A549 treated with CORT108297 at 1 μM for 4 hours (cell line): ENCODE measurements around the gene CDHR1. TPM values are rescaled to one million over a fixed set of nuclear protein-coding genes. Genes with fewer than 3 reads are reported as not detected.

Experiments
- total RNA-seq: library from RNA; stranded (reverse); fragments of 200-300 nt; extraction: Qiagen RNA extraction; gene quantifications from 5 replicates; pipeline ENCODE4 v1.2.3, GENCODE V29; 2022

The CDHR1 gene
- total RNA-seq = 0.05 to 0.19 TPM (median 0.13 TPM) in 4 of 5 replicates, not detected in the other

DNA sequence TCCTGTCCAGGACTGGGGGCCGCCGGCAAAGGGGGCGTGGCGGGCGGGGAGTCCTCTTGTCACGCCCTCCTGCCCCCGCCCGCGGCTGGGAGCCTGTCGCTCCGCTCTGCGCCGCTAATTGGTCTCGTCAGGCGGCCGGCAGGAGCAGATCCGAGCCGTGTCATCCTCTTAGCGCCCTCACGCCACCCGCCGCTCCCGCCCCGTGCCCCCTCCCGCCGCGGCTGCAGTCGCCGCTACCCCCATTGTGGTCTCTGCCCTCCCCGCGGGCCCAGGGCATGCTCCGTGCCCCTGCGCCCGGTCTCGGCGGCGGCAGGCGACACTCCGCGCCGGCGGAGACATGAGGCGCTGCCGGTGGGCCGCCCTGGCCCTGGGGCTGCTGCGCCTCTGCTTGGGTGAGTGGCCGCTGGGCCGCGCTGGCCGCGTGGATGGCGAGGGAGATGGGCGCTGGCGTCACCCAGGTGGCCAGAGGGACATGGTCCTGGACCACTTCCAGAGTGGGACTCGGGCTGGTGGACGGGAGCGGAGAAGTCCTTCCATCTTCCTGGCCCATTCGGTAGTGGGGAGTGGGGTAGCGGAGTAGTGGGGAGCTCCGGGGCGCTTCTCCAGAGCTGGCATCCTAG, at the start of gene CDHR1:
TSS of gene CDHR1 (plus strand) at position 114 of the 620 bp plus-strand sequence. CDS start at position 338, 224 bp downstream.

DNA sequence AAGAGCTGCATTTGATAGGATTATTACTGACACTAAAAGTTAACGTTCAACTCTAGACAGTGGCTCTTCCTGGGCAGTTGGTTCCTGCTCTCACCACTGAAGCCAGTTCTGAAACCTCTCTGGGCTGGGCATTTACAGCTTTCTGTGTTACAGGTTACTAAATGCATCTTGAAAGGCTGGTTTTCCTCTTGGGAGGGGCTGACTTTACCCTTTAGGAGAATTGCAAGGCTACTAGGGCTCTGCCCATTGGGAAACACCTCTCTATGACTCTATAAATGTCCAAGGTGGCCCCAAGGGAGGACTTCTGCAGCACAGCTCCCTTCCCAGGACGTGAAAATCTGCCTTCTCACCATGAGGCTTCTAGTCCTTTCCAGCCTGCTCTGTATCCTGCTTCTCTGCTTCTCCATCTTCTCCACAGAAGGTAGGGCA, 20.8 kb upstream of the CDHR1 start, which contains the start of gene GPR15LG:
TSS of gene GPR15LG (plus strand) at position 301 of the 429 bp plus-strand sequence. CDS start at position 352, 51 bp downstream.

DNA sequence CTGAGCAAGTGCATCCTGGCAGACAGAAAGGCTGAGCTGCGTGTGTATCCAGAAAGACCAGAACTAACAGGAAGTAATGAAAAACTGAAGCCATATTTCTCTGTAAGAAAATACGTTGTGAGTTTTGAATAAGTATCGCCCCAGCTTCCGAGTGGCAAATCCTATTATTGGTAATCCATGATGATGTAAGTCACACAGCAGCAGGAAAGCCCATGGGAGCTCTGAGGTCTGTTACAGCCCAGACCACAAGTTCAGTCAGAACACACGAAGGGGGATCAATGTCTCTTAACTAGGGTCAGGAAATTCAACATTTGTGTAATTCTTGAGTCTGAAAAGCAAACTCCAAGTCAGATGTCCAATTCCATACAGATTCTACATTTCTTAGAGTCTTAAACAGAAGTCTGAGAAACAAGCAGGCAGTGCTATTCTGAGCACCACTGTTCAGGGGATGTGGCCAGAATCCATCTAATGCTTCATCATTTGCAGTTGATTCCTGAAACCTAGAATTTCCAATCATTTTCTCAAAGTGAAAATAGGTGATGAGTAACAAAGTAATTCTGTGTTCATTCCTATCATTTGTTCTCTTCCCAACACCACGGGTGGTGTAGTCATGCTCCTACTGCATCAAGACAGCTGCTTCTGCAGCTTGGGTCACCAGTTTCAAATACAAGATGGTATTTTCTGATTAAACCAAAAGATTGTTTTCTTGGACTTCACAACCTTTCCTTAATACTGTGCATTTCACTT, 31.3 kb downstream of the CDHR1 start, which contains the start of gene LRIT2:
TSS of gene LRIT2 (minus strand) at position 118 of the 747 bp plus-strand sequence. CDS start at position 94, 24 bp downstream.

DNA sequence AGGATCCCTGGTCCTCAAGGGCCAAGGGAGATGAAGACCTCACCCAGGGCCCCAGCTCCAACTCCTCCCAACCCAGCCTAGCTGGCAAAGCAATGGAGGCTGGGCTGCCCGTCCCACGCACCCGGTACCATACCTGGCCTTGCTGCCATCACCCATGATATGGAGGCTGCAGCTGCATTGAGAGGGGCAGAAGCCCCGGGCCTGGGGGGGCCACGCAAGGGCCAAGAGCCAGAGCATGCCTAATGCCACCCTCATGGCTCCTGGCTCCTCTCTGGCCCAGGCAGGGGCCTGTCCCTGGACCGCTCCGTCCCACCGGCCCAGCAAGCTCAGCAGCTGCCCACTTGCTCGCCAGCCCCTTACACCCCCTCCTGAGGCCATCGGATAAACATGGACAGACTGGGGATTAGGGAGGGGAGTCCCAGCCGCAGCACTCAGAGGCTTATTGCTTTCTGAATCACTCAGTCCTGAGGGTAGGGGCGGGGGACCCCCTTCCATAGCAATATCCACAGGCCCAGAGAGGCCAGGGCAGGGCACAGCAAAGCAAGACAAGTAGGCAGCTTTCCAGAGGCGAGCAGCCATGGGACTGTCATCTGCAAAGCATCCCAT, 47.0 kb downstream of the CDHR1 start, which contains the start of gene LRIT1:
TSS of gene LRIT1 (minus strand) at position 362 of the 606 bp plus-strand sequence. CDS start at position 255, 107 bp downstream.

DNA sequence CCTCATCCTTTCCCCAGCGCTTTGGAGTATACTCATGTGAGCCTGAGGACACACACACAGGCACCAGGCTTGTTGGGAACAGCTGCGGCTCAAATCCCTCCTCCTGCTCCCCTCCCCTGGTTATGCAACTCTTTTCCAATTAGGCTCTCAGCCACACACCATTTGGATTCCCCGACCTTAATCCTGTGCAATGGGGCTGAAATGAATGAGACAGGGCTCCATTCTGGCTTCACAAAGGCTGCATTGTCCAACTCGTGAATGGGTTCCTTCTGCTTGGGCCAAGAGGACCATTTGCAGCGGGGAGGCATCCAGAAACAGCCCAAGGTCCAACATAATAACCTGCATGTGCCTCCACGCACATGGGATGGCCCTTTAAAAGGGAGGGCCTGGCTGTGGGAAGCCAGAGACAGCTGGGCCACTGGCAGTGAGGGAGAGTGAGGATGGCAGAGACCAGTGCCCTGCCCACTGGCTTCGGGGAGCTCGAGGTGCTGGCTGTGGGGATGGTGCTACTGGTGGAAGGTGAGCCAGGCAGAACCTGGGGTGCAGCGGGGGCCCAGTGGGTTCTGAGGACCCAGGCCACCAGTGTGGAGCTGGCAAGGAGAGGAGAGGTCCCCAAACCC, 50.4 kb downstream of the CDHR1 start, which contains the start of gene RGR:
TSS of gene RGR (plus strand) at position 403 of the 620 bp plus-strand sequence. CDS start at position 441, 38 bp downstream.

Other genes starting within 250 kb of the CDHR1 start
- 201 to 216 TPM (median 207 TPM) in 5 replicates for gene GHITM, start 55.0 kb upstream of the CDHR1 start, total RNA-seq
- gene GPR15LG, start 20.7 kb upstream of the CDHR1 start, total RNA-seq = not detected in 5 replicates
- gene LRIT2, start 31.0 kb downstream of the CDHR1 start, total RNA-seq = not detected in 5 replicates
- not detected in 5 replicates for gene LRIT1, start 47.0 kb downstream of the CDHR1 start, total RNA-seq
- not detected in 5 replicates for gene RGR, start 50.5 kb downstream of the CDHR1 start, total RNA-seq
- 8.5 to 12.1 TPM (median 10.4 TPM) in 5 replicates for gene CCSER2, start 134.1 kb downstream of the CDHR1 start, total RNA-seq